ENCODE results near the gene TBL1X.
"Not testable (repeated sequence)": the region's sequence is repeated elsewhere in the genome, so short reads cannot be mapped to it uniquely, and the experiment has no call there.

The TBL1X gene

DNA sequence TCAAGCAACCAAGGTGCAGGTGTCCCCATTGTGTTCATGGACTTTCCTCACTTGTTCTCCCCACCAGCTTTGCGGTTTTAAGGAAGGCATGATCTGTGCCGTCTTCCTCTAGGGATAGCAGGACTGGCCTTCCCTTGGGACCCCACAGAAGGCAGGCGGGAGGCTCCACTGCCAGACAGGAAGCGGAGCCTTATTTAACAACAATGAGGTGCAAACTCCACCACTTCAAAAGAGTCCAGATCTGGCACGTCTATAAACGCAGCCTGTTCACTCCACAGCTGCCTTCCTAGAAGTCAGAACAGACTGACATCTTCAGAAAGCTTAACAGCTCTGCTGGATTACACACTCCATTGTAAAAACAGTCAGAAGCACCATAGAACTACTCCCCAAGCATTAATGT lies 302.5 kb downstream of the TBL1X start:
- no peak overlapping the region for H3K4me3 ChIP-seq (ENCODE audit: low read depth, low read length)
- no peak for TF ChIP-seq CTCF (IDR thresholded peaks at IDR 0.05; ENCODE audit: low read depth, low read length)

DNA sequence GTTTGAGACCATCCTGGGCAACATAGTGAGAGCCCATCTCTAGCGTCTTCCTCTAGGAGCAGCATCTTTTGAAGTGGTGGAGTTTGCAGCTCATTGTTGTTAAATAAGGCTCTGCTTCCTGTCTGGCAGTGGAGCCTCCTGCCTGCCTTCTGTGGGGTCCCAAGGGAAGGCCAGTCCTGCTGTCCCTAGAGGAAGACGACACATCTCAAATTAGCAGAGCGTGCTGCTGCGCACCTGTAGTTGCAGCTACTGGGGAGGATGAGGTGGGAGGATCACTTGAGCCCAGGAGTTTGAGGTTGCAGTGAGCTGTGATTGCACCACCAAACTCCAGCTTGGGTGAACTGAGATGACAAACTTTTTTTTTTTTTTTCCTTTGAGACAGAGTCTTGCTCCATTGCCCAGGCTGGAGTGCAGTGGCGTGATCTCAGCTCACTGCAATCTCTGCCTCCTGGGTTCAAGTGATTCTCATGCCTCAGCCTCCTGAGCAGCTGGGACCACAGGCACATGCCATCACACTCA lies 303.5 kb downstream of the TBL1X start:
- not testable (repeated sequence) for H3K4me3 ChIP-seq (ENCODE audit: low read depth, low read length)

DNA sequence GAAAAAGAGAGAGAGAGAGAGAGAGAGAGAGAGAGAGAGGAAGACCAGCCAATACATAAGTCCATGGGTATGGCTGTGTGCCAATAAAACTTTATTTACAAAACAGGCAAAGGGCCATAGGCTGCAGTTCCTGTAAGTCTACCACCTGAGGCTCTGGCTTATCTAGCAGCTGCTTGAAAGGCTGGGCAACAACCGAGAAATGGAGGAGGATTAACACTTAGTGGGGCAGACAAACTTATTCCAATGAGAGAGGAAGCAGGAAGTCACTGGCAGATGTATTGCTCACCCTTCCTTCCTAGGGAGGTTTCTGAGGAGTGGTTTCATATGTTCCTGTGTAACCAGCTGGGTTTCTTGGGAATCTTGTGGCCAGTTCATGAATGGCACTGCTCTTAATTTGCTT lies 305.5 kb downstream of the TBL1X start:
- TF ChIP-seq CTCF (IDR thresholded peaks at IDR 0.05; ENCODE audit: low read depth, low read length): no peak
- H3K4me3 ChIP-seq (ENCODE audit: low read depth, low read length): no peak overlapping the region

DNA sequence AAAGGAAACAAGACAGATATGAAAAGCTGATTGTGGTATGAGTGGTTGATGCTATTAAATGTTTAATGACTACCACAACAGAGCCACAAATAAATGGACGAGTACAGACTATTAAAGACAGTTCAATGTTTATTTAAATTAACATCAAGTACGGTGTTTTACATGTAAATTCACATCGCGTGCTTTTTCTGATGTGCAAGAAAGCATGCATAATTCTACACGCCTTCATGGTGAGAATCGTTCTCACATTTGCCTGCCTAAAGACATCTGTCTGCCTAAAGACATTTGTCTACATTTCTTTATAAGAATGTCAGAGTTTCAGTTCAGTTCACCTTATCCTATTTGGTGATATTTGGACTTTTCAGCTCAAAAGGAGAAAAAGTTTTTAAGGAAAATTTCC lies 308.1 kb downstream of the TBL1X start:
- no peak for TF ChIP-seq CTCF (IDR thresholded peaks at IDR 0.05; ENCODE audit: low read depth, low read length)

DNA sequence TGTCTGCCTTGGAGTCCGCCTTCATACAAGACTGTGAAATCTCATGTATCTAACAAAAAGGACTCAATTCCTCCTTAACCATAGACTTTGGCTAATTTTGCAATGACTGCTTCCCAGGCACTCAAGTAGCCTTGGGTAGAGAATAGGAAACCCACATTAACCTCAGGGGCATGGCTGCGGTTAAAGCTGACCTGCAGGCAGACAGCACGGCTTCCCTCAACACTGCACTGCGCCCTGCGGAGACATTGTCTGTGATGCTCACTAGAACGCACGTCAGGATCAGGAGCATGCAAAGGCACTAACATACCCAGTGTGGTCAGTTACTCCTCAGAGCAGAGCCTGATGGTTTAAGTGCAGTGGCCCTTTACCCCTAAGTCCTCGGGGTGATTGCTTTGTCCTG lies 311.1 kb downstream of the TBL1X start:
- no peak overlapping the region for H3K4me3 ChIP-seq (ENCODE audit: low read depth, low read length)
- TF ChIP-seq CTCF (IDR thresholded peaks at IDR 0.05; ENCODE audit: low read depth, low read length): no peak

More for the DNA sequence above, 308.1 kb downstream of the TBL1X start:
- no peak overlapping the region for H3K4me3 ChIP-seq (ENCODE audit: low read depth, low read length)

GRCh38 chrX:9781941-9782340 lies 317.1 kb downstream of the TBL1X start:
- H3K4me3 ChIP-seq (ENCODE audit: low read depth, low read length): no peak overlapping the region
- TF ChIP-seq CTCF (IDR thresholded peaks at IDR 0.05; ENCODE audit: low read depth, low read length): no peak

GRCh38 chrX:9784332-9784731 lies 319.5 kb downstream of the TBL1X start:
- no peak for TF ChIP-seq CTCF (IDR thresholded peaks at IDR 0.05; ENCODE audit: low read depth, low read length)
- H3K4me3 ChIP-seq (ENCODE audit: low read depth, low read length): no peak overlapping the region

DNA sequence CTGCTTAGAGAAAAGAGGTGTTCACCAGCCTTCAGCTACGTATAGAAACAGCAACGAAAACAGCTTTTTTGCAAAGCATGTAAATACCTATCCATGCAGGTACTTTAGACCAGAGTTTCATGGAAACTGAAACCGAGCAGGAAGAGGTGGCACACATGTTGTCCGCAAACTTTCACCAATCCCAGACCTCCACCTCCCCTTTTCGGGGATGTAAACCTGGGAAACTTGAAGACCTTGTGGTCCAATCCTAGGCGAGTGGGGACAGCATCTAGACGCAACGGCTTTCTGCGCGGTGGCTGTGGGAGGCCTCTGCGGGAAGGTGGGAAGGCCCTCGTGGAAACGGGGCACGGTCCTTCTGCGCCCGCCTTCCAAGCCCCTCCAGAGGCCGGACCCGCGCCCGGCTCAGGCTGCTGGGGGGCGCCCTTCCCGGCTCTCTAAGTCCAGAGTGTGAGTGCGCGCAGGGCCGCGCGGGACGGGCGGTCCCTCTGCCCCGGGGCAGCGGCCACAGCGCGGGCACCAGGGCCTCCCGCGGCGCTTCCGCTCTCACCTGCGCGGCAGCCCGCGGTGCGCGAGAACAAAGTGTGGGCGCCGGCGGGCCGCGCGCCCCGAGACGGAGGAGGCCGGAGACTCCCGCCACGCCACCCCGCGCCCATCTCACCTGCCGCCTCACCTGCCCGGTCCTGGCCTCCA lies 320.5 kb downstream of the TBL1X start:
- H3K4me3 ChIP-seq (ENCODE audit: low read depth, low read length): no peak overlapping the region; the same call in 1 of the 2 replicates

More for the DNA sequence above, 320.5 kb downstream of the TBL1X start:
- no peak for TF ChIP-seq CTCF (IDR thresholded peaks at IDR 0.05; ENCODE audit: low read depth, low read length)

Data from WI38 (cell line).